K562 (cell line): ENCODE data around the gene ARHGAP9. TPM values are rescaled to one million over a fixed set of nuclear protein-coding genes. Genes with fewer than 3 reads are reported as not detected.

Source experiments
- ATAC-seq: fragments of 200-7000 bp; cut with Tn5 transposase; 3 replicates; pipeline ENCODE4 v1.9.1; 2020; ENCODE audit warnings: moderate library complexity
- BruUV-seq: library from RNA; stranded (reverse); fragments of 400-500 nt; replicated peaks from 2 replicates; lab custom pipeline; 2021; lab: Mats Ljungman, UMichigan
- CTCF ChIA-PET: fragments of 300-600 bp; formaldehyde crosslinking; extraction: SDS; loops from one replicate; lab custom pipeline; 2021; ENCODE audit warnings: low intra/inter-chr PET ratio; lab: Yijun Ruan, JAX
- POLR2A ChIA-PET: fragments of 300-600, 350-650 bp; sonication (Branson Sonifier 250); formaldehyde crosslinking; extraction: SDS; loops from one replicate; lab custom pipeline; 2021; ENCODE audit warnings: antibody characterized with exemption, inconsistent platforms; lab: Yijun Ruan, JAX
- DNase-seq, 4 experiments: peaks; one replicate each; pipeline versions ENCODE4 v3.0.0 to v3.0.0-alpha.2; 2011 to 2018; ENCODE audit warnings: low spot score in 3 of 4, mixed read lengths in 3 of 4; ENCODE audit errors: extremely low read depth in 1 of 4
- FAIRE-seq: peaks from 2 replicates; lab custom pipeline; 2011; peaks lifted over from hg19 to GRCh38; lab: Jason Lieb, UNC
- H2AFZ ChIP-seq: 2 replicates; pipeline ENCODE4 v1.6.0; 2011; ENCODE audit warnings: low read depth, low read length, control low read depth, inconsistent platforms
- H3K27ac ChIP-seq: fragments of 200-600 bp; 3 replicates; pipeline ENCODE4 v1.8.0; 2011; ENCODE audit warnings: low read depth, mild to moderate bottlenecking, control low read depth, inconsistent platforms, low read length, moderate library complexity, mixed read lengths; ENCODE audit errors: extremely low read depth
- H3K27me3 ChIP-seq, 2 experiments: fragments of 300-600 bp in 1 of 2; 2 replicates in 1 of 2; 3 replicates in 1 of 2; pipeline versions ENCODE4 v1.6.0 to v1.8.0; 2011; ENCODE audit warnings: inconsistent platforms in 2 of 2, low read length in 2 of 2, mild to moderate bottlenecking in 1 of 2, mixed read lengths in 1 of 2, moderate library complexity in 1 of 2; ENCODE audit not compliant: control insufficient read depth in 2 of 2, insufficient read depth in 2 of 2
- H3K36me3 ChIP-seq: fragments of 300-600 bp; 3 replicates; pipeline ENCODE4 v1.8.0; 2011; ENCODE audit warnings: mild to moderate bottlenecking, low read length, inconsistent platforms; ENCODE audit not compliant: control insufficient read depth, insufficient read depth
- H3K4me1 ChIP-seq, 2 experiments: fragments of 200-600 bp in 1 of 2; replicated peaks in 1 of 2; 2 replicates in 1 of 2; 3 replicates in 1 of 2; pipeline versions ENCODE4 v1.5.1 to v1.8.0; 2011; ENCODE audit warnings: inconsistent platforms in 2 of 2, low read length in 2 of 2, mild to moderate bottlenecking in 1 of 2, mixed read lengths in 1 of 2, moderate library complexity in 1 of 2; ENCODE audit not compliant: control insufficient read depth in 2 of 2, insufficient read depth in 2 of 2
- H3K4me2 ChIP-seq: 2 replicates; pipeline ENCODE4 v1.6.1; 2011; ENCODE audit warnings: low read length, control low read depth, inconsistent platforms, mixed read lengths; ENCODE audit not compliant: insufficient read depth
- H3K4me3 ChIP-seq: fragments of 200-600 bp; sonication (generic), shearing (Covaris generic); 2 replicates; pipeline ENCODE4 v1.5.1; 2016; ENCODE audit warnings: control low read depth, inconsistent platforms
- H3K79me2 ChIP-seq: fragments of 200-600 bp; 3 replicates; pipeline ENCODE4 v1.8.0; 2011; ENCODE audit warnings: low read length, inconsistent platforms; ENCODE audit not compliant: control insufficient read depth, insufficient read depth
- H3K9ac ChIP-seq, 2 experiments: 2 replicates each; pipeline versions ENCODE4 v1.6.0 to v1.6.1; 2011; ENCODE audit warnings: low read depth in 2 of 2, low read length in 2 of 2, control low read depth in 1 of 2, inconsistent platforms in 1 of 2, mild to moderate bottlenecking in 1 of 2, mixed read lengths in 1 of 2; ENCODE audit not compliant: insufficient read depth in 1 of 2
- H3K9me1 ChIP-seq: one replicate; pipeline ENCODE4 v1.6.0; 2011; ENCODE audit warnings: inconsistent platforms, mild to moderate bottlenecking, low read length, moderate library complexity; ENCODE audit not compliant: control insufficient read depth, insufficient read depth
- H3K9me3 ChIP-seq: replicated peaks from 2 replicates; pipeline ENCODE4 v1.5.1; 2011; ENCODE audit warnings: low read depth, low read length, inconsistent platforms; ENCODE audit not compliant: control insufficient read depth, insufficient read depth
- H4K20me1 ChIP-seq: replicated peaks from 2 replicates; pipeline ENCODE4 v1.6.1; 2011; ENCODE audit warnings: low read length, inconsistent platforms, mixed read lengths; ENCODE audit not compliant: control insufficient read depth, insufficient read depth
- DPF2 ChIP-seq: fragments of 450-650 bp; IDR thresholded peaks from 2 replicates; pipeline ENCODE4 v1.6.1; 2016
- ESRRB ChIP-seq: fragments of 250-450 bp; sonication (Bioruptor Pico); IDR thresholded peaks from 2 replicates; pipeline ENCODE4 v1.5.0; 2020; ENCODE audit warnings: mild to moderate bottlenecking, moderate library complexity, borderline replicate concordance
- GTF3C2 ChIP-seq: IDR thresholded peaks from 3 replicates; pipeline ENCODE4 v1.6.1; 2011; ENCODE audit warnings: borderline replicate concordance, mild to moderate bottlenecking, moderate library complexity; ENCODE audit not compliant: insufficient read length; ENCODE audit errors: extremely low read depth
- KDM2B ChIP-seq: fragments of 250-450 bp; sonication (Bioruptor Pico); IDR thresholded peaks from 2 replicates; pipeline ENCODE4 v1.8.0; 2021; ENCODE audit warnings: mild to moderate bottlenecking, moderate library complexity
- RB1 ChIP-seq: fragments of 450-650 bp; IDR thresholded peaks from 2 replicates; pipeline ENCODE4 v1.6.1; 2017; ENCODE audit warnings: low read depth, mild to moderate bottlenecking
- TSHZ1 ChIP-seq: fragments of 250-450 bp; sonication (Bioruptor Pico); IDR thresholded peaks from 2 replicates; pipeline ENCODE4 v1.4.0; 2020; ENCODE audit warnings: mild to moderate bottlenecking, moderate library complexity
- ZKSCAN8 ChIP-seq: fragments of 200-800 bp; sonication (Bioruptor generic); IDR thresholded peaks from 2 replicates; pipeline ENCODE4 v1.6.1; 2016; ENCODE audit warnings: missing genetic modification characterization, missing compliant biosample characterization
- ZNF644 ChIP-seq: fragments of 200-800 bp; sonication (Bioruptor generic); IDR thresholded peaks from 2 replicates; pipeline ENCODE4 v1.6.1; 2016; ENCODE audit warnings: low read depth, missing genetic modification characterization, missing compliant biosample characterization
- WGBS: fragments of 100-300 bp; shearing (Covaris generic); methylation state at CpG from one replicate; pipeline ENCODE4 v1.1.6; 2016; ENCODE audit warnings: low coverage, mixed read lengths; ENCODE audit not compliant: insufficient coverage; ENCODE audit errors: missing lambda C conversion rate; 5-methylcytosine and 5-hydroxymethylcytosine counted together
- in situ Hi-C: fragments of 300-500 bp; cut with MboI; formaldehyde crosslinking; loops from 4 replicates; pipeline ENCODE4 v1.15.0; 2018; ENCODE audit warnings: inconsistent platforms, mixed read lengths
- intact Hi-C: fragments of 100-400 bp; cut with micrococcal nuclease; formaldehyde crosslinking; loops from 2 replicates; pipeline ENCODE4 v1.14.2; 2022
- polyA plus RNA-seq, 8 experiments: library from polyadenylated mRNA; depleted of rRNA in 4 of 8; stranded (reverse) in 5 of 8; unstranded in 3 of 8; fragments of >200 nt; fragmentation: Nextera tagmentation in 2 of 8; fragmentation: Illumina TruSeq in 1 of 8; extraction: Ambion mirVana in 2 of 8; extraction: Trizol in 1 of 8; gene quantifications; 2 replicates each; pipeline versions ENCODE4 v1.2.1 to v1.2.3, GENCODE V29; 2011 to 2014; ENCODE audit warnings: inconsistent platforms in 1 of 8, missing spikeins in 1 of 8
- total RNA-seq, 7 experiments: library from RNA; depleted of rRNA in 6 of 7; stranded (reverse); fragments of >200 nt in 6 of 7; fragmentation: Illumina TruSeq in 2 of 7; extraction: Trizol in 2 of 7; gene quantifications; 2 replicates each; pipeline versions ENCODE4 v1.2.1 to v1.2.3, GENCODE V29; 2011 to 2021; ENCODE audit warnings: low replicate concordance in 1 of 7

ARHGAP9 gene
- total and polyA plus RNA-seq, 9 of the 15 experiments (the other 6 are each of a cell fraction or from before 2014, with no cell fraction given), result 1.5 to 10.2 (median 5.1) TPM

- no peaks in the 10 kb centered on the region for H3K27me3 ChIP-seq
- no peaks in the 10 kb centered on the region for H3K9me1 ChIP-seq
- CTCF ChIA-PET, result interaction anchor here (0.9 to 2.2 kb wide), 3 partner anchors 144 to 188 kb away, joined by 5 to 20 read pairs (median 9); no protein-coding TSS in a partner anchor
- peaks cover 11% of the 10 kb centered on the region; the same call in 2 of the 3 replicates for H3K79me2 ChIP-seq
- TF ChIP-seq RB1, result no peak
- no peak for TF ChIP-seq DPF2
- TF ChIP-seq ZKSCAN8, result 0 out of 2 replicates have a peak, but pooled peaks have one; percentile 5
- TF ChIP-seq ESRRB (CRISPR knock-in tag), result no peak
- BruUV-seq, result no TSS peak
- H3K9me3 ChIP-seq, result no peaks in the 10 kb centered on the region
- H3K36me3 ChIP-seq, result no peaks in the 10 kb centered on the region
- 38% methylated on average over 6 of the region's 6 CpGs for whole genome bisulfite sequencing
- POLR2A ChIA-PET, result interaction anchor here (0.8 to 1.9 kb wide), 5 partner anchors 9 to 222 kb away, joined by 3 to 6 read pairs (median 4); partner anchors contain the start of gene SHMT2
- H2AFZ ChIP-seq, result peak overlapping the region; percentile 69
- FAIRE-seq (no peak), DNase-seq (no peak), ATAC-seq (no peak)
- H3K4me3 ChIP-seq, result no peak overlapping the region
- no peak overlapping the region for H3K4me2 ChIP-seq
- peak overlapping the region in 1 of 2 experiments; percentile 62; a peak in 1 of 4 replicates for H3K9ac ChIP-seq
- no peak overlapping the region for H3K27ac ChIP-seq
- H4K20me1 ChIP-seq, result no peaks in the 10 kb centered on the region
- H3K4me1 ChIP-seq, result peaks cover 26 to 36% of the 10 kb centered on the region in 2 experiments
- intact Hi-C loops (no loop called here), in situ Hi-C loops (loop anchor here (5.0 kb wide), 1 partner anchor 139 kb away; no protein-coding TSS in a partner anchor)
Measured at GRCh38 chr12:57451233-57451778, 28.4 kb downstream of the ARHGAP9 start.

GRCh38 chr12:57450057-57450456 is 29.6 kb downstream of the ARHGAP9 start:
- in situ Hi-C loops, result loop anchor here (5.0 kb wide), 1 partner anchor 138 kb away; no protein-coding TSS in a partner anchor
- no peak for TF ChIP-seq ZNF644
- TF ChIP-seq KDM2B (CRISPR knock-in tag), result no peak
- no peak for TF ChIP-seq TSHZ1 (CRISPR knock-in tag)
- no peak for TF ChIP-seq GTF3C2

More at GRCh38 chr12:57450057-57450456, 29.6 kb downstream of the ARHGAP9 start:
- H3K9me3 ChIP-seq, result no peaks in the 10 kb centered on the region
- no peaks in the 10 kb centered on the region for H3K9me1 ChIP-seq
- H2AFZ ChIP-seq, result no peak overlapping the region
- DNase-seq (no peak), ATAC-seq (no peak), FAIRE-seq (no peak)
- POLR2A ChIA-PET, result interaction anchor here (0.9 kb wide), 1 partner anchor 12 kb away, joined by 4 read pairs; no protein-coding TSS in a partner anchor
- no peak overlapping the region for H3K4me3 ChIP-seq
- 66% methylated on average over 3 of the region's 3 CpGs for WGBS
- no TSS peak for BruUV-seq
- CTCF ChIA-PET, result interaction anchor here (1.4 kb wide), 1 partner anchor 187 kb away, joined by 5 read pairs; no protein-coding TSS in a partner anchor
- intact Hi-C loops, result no loop called here
- H4K20me1 ChIP-seq, result no peaks in the 10 kb centered on the region
- H3K27ac ChIP-seq, result no peak overlapping the region
- H3K79me2 ChIP-seq, result no peaks in the 10 kb centered on the region
- H3K27me3 ChIP-seq, result no peaks in the 10 kb centered on the region
- no peaks in the 10 kb centered on the region for H3K36me3 ChIP-seq
- H3K4me1 ChIP-seq, result peaks cover 13 to 25% of the 10 kb centered on the region in 2 experiments
- no peak overlapping the region for H3K4me2 ChIP-seq
- H3K9ac ChIP-seq, result no peak overlapping the region
